HG03558 (cell line): ENCODE measurements around the gene SLFN12L.

ENCODE experiments used
- ATAC-seq: cut with Tn5 transposase; IDR thresholded peaks from one replicate; pipeline ENCODE4 v1.9.1; 2021; ENCODE audit warnings: moderate number of reproducible peaks; ENCODE audit not compliant: unreplicated experiment; ENCODE audit errors: extremely low read depth

The SLFN12L gene

GRCh38 chr17:35447499-35447898, 90.0 kb downstream of the SLFN12L start:
- ATAC-seq: no peak

DNA sequence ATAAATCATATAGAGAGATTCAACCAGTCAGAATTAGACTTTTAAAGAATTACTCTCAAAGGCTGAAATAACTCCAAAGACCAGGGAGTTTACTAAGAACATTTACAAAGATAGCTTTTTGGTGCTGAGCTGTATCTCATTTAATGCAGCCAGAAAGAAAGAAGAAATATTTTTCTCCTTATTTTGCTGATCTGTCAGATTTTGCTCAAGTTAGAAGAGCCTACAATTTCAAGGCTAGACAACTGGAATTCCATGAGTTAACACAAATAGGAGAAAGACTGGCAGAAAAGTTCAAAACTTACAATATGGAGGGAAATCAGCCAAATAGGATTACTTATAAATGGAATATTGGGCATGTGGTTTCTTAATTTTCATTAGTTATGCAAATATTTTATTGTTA, 99.0 kb downstream of the SLFN12L start:
- no peak for ATAC-seq

- ATAC-seq: no peak
Measured at GRCh38 chr17:35433075-35433894, 104.2 kb downstream of the SLFN12L start.

- peak; percentile 63 for ATAC-seq
Measured at GRCh38 chr17:35432176-35433074, 105.1 kb downstream of the SLFN12L start, which contains the start of gene SLFN12. Gene SLFN12 (minus strand): TSS chr17:35432500. CDS start chr17:35423028, 9,472 bp downstream.

- ATAC-seq: no peak
Measured at GRCh38 chr17:35429702-35430101, 107.8 kb downstream of the SLFN12L start.

DNA sequence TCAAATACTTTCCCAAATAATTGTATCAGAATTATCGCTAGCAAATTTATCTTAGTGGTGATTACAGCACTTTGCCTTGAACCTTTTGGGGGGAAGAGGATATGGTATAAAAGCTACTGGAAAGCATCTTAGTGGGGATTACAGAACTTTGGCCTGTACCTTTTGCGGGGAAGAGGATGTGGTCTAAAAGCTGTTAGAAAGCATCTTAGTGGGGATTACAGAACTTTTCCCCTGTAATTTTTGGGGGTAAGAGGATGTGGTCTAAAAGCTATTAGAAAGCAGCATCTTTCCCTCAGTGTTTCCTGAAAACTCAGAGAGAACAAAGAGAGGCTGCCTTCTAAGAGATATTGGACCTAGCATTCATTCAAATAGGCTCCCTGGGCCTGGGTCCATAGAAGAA, 109.2 kb downstream of the SLFN12L start:
- ATAC-seq: no peak

- ATAC-seq: no peak
Measured at GRCh38 chr17:35423761-35424160, 113.7 kb downstream of the SLFN12L start.
